Type B pancreatic cell (in vitro differentiated cells): ENCODE data around the gene ZFYVE16. TPM values are rescaled to one million over a fixed set of nuclear protein-coding genes. Genes with fewer than 3 reads are reported as not detected.
A peak's percentile ranks its signal among the peaks of the same experiment; 100 is the strongest.

ENCODE experiments used
- DNase-seq: peaks from one replicate; pipeline ENCODE4 v3.0.0; 2021; ENCODE audit warnings: mixed read lengths; ENCODE audit not compliant: unreplicated experiment; ENCODE audit errors: extremely low spot score
- H3K27ac Mint-ChIP-seq: 2 replicates; pipeline ENCODE4 v1.8.0; 2021; ENCODE audit warnings: mild to moderate bottlenecking, mixed read lengths
- H3K27me3 Mint-ChIP-seq: 2 replicates; pipeline ENCODE4 v1.8.0; 2021; ENCODE audit warnings: mixed read lengths
- H3K36me3 Mint-ChIP-seq: 2 replicates; pipeline ENCODE4 v1.8.0; 2021; ENCODE audit warnings: mixed read lengths
- H3K4me1 Mint-ChIP-seq: one replicate; pipeline ENCODE4 v1.8.0; 2021; ENCODE audit warnings: mixed read lengths; ENCODE audit not compliant: unreplicated experiment
- H3K4me3 Mint-ChIP-seq: 2 replicates; pipeline ENCODE4 v1.8.0; 2021; ENCODE audit warnings: mild to moderate bottlenecking, mixed read lengths
- H3K9me3 Mint-ChIP-seq: 2 replicates; pipeline ENCODE4 v1.8.0; 2021; ENCODE audit warnings: mixed read lengths
- CTCF ChIP-seq: fragments of 200-600 bp; sonication (generic); conservative IDR thresholded peaks from 2 replicates; pipeline ENCODE4 v1.5.0; 2021; ENCODE audit warnings: antibody characterized with exemption, mild to moderate bottlenecking
- long read RNA-seq: library from polyadenylated mRNA; unstranded; transcript quantifications from one replicate; pipeline ENCODE4 v2.0.0, GENCODE V29; 2020
- total RNA-seq: library from RNA; stranded (reverse); gene quantifications from 2 replicates; pipeline ENCODE4 v1.2.1, GENCODE V29; 2021; ENCODE audit warnings: low replicate concordance

Gene ZFYVE16
- total RNA-seq = 42.2 and 55.0 TPM in 2 replicates
- long read RNA-seq, partial matches to known transcripts = 12 of 21 reads
- long read RNA-seq, other reads (novel, unspliced or antisense) = 7 of 21 reads

- Mint-ChIP-seq H3K27ac (peak within 1 kb of the TSS; percentile 98), H3K36me3 (peaks cover 10% of the 10 kb centered on the region), H3K27me3 (no peaks in the 10 kb centered on the region), H3K9me3 (no peaks in the 10 kb centered on the region), H3K4me1 (peaks cover 19% of the 10 kb centered on the region), H3K4me3 (peak within 1 kb of the TSS; percentile 94)
- peak; percentile 99 for DNase-seq
- peak; percentile 75 for TF ChIP-seq CTCF
Measured at GRCh38 chr5:80407735-80408483, at the start of gene ZFYVE16. Gene ZFYVE16, plus strand, starts transcription at chr5:80408064. Its CDS starts 26,084 bp downstream, at chr5:80434148.

GRCh38 chr5:80360914-80361444 lies 46.9 kb upstream of the ZFYVE16 start:
- Mint-ChIP-seq H3K4me1 (no peaks in the 10 kb centered on the region), H3K4me3 (no peak overlapping the region), H3K9me3 (no peaks in the 10 kb centered on the region), H3K36me3 (no peaks in the 10 kb centered on the region), H3K27ac (no peak overlapping the region), H3K27me3 (no peaks in the 10 kb centered on the region)
- no peak for TF ChIP-seq CTCF
- no peak for DNase-seq

GRCh38 chr5:80364892-80365291 lies 43.0 kb upstream of the ZFYVE16 start:
- Mint-ChIP-seq H3K36me3 (no peaks in the 10 kb centered on the region), H3K27me3 (no peaks in the 10 kb centered on the region), H3K9me3 (no peaks in the 10 kb centered on the region), H3K27ac (no peak overlapping the region), H3K4me3 (no peak overlapping the region), H3K4me1 (no peaks in the 10 kb centered on the region)
- no peak for DNase-seq
- TF ChIP-seq CTCF = no peak

- TF ChIP-seq CTCF = no peak
- Mint-ChIP-seq H3K9me3 (peaks cover 5% of the 10 kb centered on the region), H3K27ac (no peak overlapping the region)
Measured at GRCh38 chr5:80368661-80369480, 39.0 kb upstream of the ZFYVE16 start.

GRCh38 chr5:80369521-80369920 lies 38.3 kb upstream of the ZFYVE16 start:
- no peaks in the 10 kb centered on the region for H3K27me3 Mint-ChIP-seq
- no peak overlapping the region for H3K4me3 Mint-ChIP-seq

More at GRCh38 chr5:80368661-80369480, 39.0 kb upstream of the ZFYVE16 start:
- no peaks in the 10 kb centered on the region for H3K4me1 Mint-ChIP-seq
- no peak overlapping the region for H3K4me3 Mint-ChIP-seq
- H3K27me3 Mint-ChIP-seq = no peaks in the 10 kb centered on the region
- no peak for DNase-seq
- peaks cover 4% of the 10 kb centered on the region for H3K36me3 Mint-ChIP-seq

More at GRCh38 chr5:80369521-80369920, 38.3 kb upstream of the ZFYVE16 start:
- DNase-seq = no peak
- no peak for TF ChIP-seq CTCF
- H3K4me1 Mint-ChIP-seq = no peaks in the 10 kb centered on the region
- H3K9me3 Mint-ChIP-seq = peaks cover 5% of the 10 kb centered on the region
- H3K36me3 Mint-ChIP-seq = peaks cover 4% of the 10 kb centered on the region
- no peak overlapping the region for H3K27ac Mint-ChIP-seq
